HepG2 (cell line): ENCODE data around the gene NCOA5. TPM values are rescaled to one million over a fixed set of nuclear protein-coding genes. Genes with fewer than 3 reads are reported as not detected.

ENCODE experiments used
- CAMTA2 ChIP-seq: sonication (generic); formaldehyde crosslinking; IDR thresholded peaks from 2 replicates; pipeline ENCODE4 v1.4.0; 2020; ENCODE audit warnings: mild to moderate bottlenecking, missing genetic modification reagents, borderline replicate concordance
- ETV6 ChIP-seq: sonication (generic); formaldehyde crosslinking; conservative IDR thresholded peaks from 2 replicates; pipeline ENCODE4 v1.4.0; 2020; ENCODE audit warnings: missing genetic modification reagents
- FOSL2 ChIP-seq: sonication (generic); formaldehyde crosslinking; IDR thresholded peaks from 2 replicates; pipeline ENCODE4 v1.4.0; 2020; ENCODE audit warnings: missing genetic modification reagents
- FOXK1 ChIP-seq: sonication (generic); formaldehyde crosslinking; IDR thresholded peaks from 2 replicates; pipeline ENCODE4 v1.4.0; 2020; ENCODE audit warnings: low read depth, missing genetic modification reagents, borderline replicate concordance
- HDAC1 ChIP-seq: sonication (generic); formaldehyde crosslinking; IDR thresholded peaks from 2 replicates; pipeline ENCODE4 v1.5.1; 2020; ENCODE audit warnings: mild to moderate bottlenecking, missing genetic modification reagents
- HNRNPK ChIP-seq: fragments of 200-400 bp; formaldehyde crosslinking; IDR thresholded peaks from 2 replicates; pipeline ENCODE4 v1.6.1; 2018; ENCODE audit warnings: low read length, low read depth, moderate library complexity, mild to moderate bottlenecking; ENCODE audit not compliant: poor library complexity, severe bottlenecking
- KDM1A ChIP-seq: IDR thresholded peaks from 2 replicates; pipeline ENCODE4 v1.6.1; 2016; ENCODE audit warnings: missing compliant biosample characterization
- NCOA1 ChIP-seq: sonication (generic); formaldehyde crosslinking; IDR thresholded peaks from 2 replicates; pipeline ENCODE4 v1.9.0; 2021; ENCODE audit warnings: missing genetic modification reagents
- NCOA2 ChIP-seq: sonication (generic); formaldehyde crosslinking; IDR thresholded peaks from 2 replicates; pipeline ENCODE4 v1.8.0; 2022; ENCODE audit warnings: inconsistent platforms
- RARA ChIP-seq: IDR thresholded peaks from 2 replicates; pipeline ENCODE4 v1.6.1; 2016; ENCODE audit warnings: missing genetic modification reagents, missing compliant biosample characterization
- RBAK ChIP-seq: sonication (generic); formaldehyde crosslinking; IDR thresholded peaks from 2 replicates; pipeline ENCODE4 v1.5.1; 2020; ENCODE audit warnings: mild to moderate bottlenecking, missing genetic modification reagents
- RBM39 ChIP-seq: fragments of 200-400 bp; formaldehyde crosslinking; IDR thresholded peaks from one replicate; pipeline ENCODE4 v1.6.1; 2018; ENCODE audit warnings: antibody characterized with exemption, mild to moderate bottlenecking, low read depth, low read length; ENCODE audit not compliant: poor library complexity, severe bottlenecking
- TRIM24 ChIP-seq: sonication (generic); formaldehyde crosslinking; IDR thresholded peaks from 2 replicates; pipeline ENCODE4 v1.8.0; 2022; ENCODE audit warnings: mild to moderate bottlenecking, missing genetic modification reagents
- ZNF101 ChIP-seq: sonication (generic); formaldehyde crosslinking; IDR thresholded peaks from 2 replicates; pipeline ENCODE4 v1.4.0; 2020; ENCODE audit warnings: mild to moderate bottlenecking, low read depth, missing genetic modification reagents, borderline replicate concordance
- ZNF207 ChIP-seq: fragments of 450-650 bp; IDR thresholded peaks from 2 replicates; pipeline ENCODE4 v1.6.1; 2016; ENCODE audit warnings: antibody characterized with exemption, borderline replicate concordance
- ZNF235 ChIP-seq: sonication (generic); formaldehyde crosslinking; IDR thresholded peaks from 2 replicates; pipeline ENCODE4 v1.8.1; 2023; ENCODE audit warnings: mild to moderate bottlenecking, missing genetic modification reagents, borderline replicate concordance
- ZNF441 ChIP-seq: sonication (generic); formaldehyde crosslinking; IDR thresholded peaks from 2 replicates; pipeline ENCODE4 v1.7.0; 2021; ENCODE audit warnings: missing genetic modification reagents, borderline replicate concordance
- ZNF672 ChIP-seq: sonication (generic); formaldehyde crosslinking; IDR thresholded peaks from 2 replicates; pipeline ENCODE4 v1.8.1; 2022; ENCODE audit warnings: missing genetic modification reagents
- ZNF891 ChIP-seq: sonication (generic); formaldehyde crosslinking; IDR thresholded peaks from 2 replicates; pipeline ENCODE4 v1.5.0; 2020; ENCODE audit warnings: mild to moderate bottlenecking, missing genetic modification reagents
- polyA plus RNA-seq, 8 experiments: library from polyadenylated mRNA; depleted of rRNA in 3 of 8; stranded (reverse) in 7 of 8; unstranded in 1 of 8; fragments of >200 nt; fragmentation: Illumina TruSeq in 4 of 8; extraction: Trizol in 4 of 8; gene quantifications; 2 replicates each; pipeline versions ENCODE4 v1.2.1 to v1.2.3, GENCODE V29; 2011 to 2016; ENCODE audit warnings: low read depth in 4 of 8, missing spikeins in 1 of 8, mixed read lengths in 1 of 8; ENCODE audit not compliant: insufficient read depth in 1 of 8
- total RNA-seq, 5 experiments: library from RNA; depleted of rRNA; stranded (reverse); fragments of >200 nt; fragmentation: Illumina TruSeq; extraction: Trizol; gene quantifications; 2 replicates each; pipeline ENCODE4 v1.2.3, GENCODE V29; 2016; ENCODE audit warnings: low read depth in 1 of 5
- TF ChIP-seq, protein P1 (sequence below): sonication (generic); formaldehyde crosslinking; IDR thresholded peaks from 2 replicates; pipeline ENCODE4 v1.5.0; 2020; ENCODE audit warnings: mild to moderate bottlenecking, low read depth, missing genetic modification reagents, borderline replicate concordance
- TF ChIP-seq, protein P2 (sequence below): sonication (generic); formaldehyde crosslinking; IDR thresholded peaks from 2 replicates; pipeline ENCODE4 v1.4.0; 2020; ENCODE audit warnings: missing genetic modification reagents, borderline replicate concordance
- TF ChIP-seq, protein P3 (sequence below): sonication (generic); formaldehyde crosslinking; IDR thresholded peaks from 2 replicates; pipeline ENCODE4 v1.4.0; 2020; ENCODE audit warnings: mild to moderate bottlenecking, missing genetic modification reagents

NCOA5 gene
- total and polyA plus RNA-seq, 2 of the 13 experiments (the other 11 are each of a cell fraction or from before 2014, with no cell fraction given) = 16.5 to 28.4 TPM

DNA sequence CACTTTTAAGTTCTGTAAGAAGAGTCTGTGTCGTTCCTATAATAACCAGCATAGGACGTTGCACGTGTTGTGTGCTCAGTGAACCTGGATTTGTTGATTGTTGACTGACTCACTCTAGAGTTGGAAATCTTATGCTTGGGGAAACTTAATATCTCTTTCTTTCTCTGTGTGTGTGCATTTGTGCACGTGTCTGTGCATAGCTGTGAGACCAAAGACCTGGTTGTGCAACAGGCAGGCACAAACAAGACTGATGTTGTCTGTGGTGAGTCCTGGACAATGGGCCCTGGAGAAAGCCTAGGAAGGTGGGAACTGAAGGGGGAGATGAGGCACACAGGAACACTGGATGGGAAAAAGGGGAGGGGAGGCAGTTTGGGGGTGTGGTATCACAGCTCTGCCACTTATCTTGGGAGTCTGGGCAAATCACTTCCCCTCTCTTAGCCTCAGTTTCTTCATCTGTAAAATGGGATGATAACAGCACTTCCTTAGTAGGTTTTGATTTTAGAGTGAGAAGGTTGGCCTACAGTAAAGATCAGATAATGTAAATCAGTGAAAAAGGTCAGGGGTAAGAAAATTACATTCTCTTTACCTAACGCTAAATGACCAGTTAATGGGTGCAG lies 36.8 kb upstream of the NCOA5 start (continued):
- TF ChIP-seq, protein P1, sequence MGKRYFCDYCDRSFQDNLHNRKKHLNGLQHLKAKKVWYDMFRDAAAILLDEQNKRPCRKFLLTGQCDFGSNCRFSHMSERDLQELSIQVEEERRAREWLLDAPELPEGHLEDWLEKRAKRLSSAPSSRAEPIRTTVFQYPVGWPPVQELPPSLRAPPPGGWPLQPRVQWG = no peak
- peak; percentile 14; the same call in 1 of the 2 replicates for TF ChIP-seq FOXK1 (CRISPR knock-in tag)
- no peak for TF ChIP-seq ZNF441 (CRISPR knock-in tag)
- TF ChIP-seq TRIM24 (CRISPR knock-in tag) = peak; percentile 80
- 0 out of 2 replicates have a peak, but pooled peaks have one; percentile 37 for TF ChIP-seq HDAC1 (CRISPR knock-in tag)
- TF ChIP-seq, protein P2, sequence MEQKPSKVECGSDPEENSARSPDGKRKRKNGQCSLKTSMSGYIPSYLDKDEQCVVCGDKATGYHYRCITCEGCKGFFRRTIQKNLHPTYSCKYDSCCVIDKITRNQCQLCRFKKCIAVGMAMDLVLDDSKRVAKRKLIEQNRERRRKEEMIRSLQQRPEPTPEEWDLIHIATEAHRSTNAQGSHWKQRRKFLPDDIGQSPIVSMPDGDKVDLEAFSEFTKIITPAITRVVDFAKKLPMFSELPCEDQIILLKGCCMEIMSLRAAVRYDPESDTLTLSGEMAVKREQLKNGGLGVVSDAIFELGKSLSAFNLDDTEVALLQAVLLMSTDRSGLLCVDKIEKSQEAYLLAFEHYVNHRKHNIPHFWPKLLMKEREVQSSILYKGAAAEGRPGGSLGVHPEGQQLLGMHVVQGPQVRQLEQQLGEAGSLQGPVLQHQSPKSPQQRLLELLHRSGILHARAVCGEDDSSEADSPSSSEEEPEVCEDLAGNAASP (CRISPR knock-in tag) = no peak
- TF ChIP-seq ETV6 (CRISPR knock-in tag) = no peak
- TF ChIP-seq RBM39 = no peak
- no peak for TF ChIP-seq NCOA2 (CRISPR knock-in tag)
- TF ChIP-seq, protein P3, sequence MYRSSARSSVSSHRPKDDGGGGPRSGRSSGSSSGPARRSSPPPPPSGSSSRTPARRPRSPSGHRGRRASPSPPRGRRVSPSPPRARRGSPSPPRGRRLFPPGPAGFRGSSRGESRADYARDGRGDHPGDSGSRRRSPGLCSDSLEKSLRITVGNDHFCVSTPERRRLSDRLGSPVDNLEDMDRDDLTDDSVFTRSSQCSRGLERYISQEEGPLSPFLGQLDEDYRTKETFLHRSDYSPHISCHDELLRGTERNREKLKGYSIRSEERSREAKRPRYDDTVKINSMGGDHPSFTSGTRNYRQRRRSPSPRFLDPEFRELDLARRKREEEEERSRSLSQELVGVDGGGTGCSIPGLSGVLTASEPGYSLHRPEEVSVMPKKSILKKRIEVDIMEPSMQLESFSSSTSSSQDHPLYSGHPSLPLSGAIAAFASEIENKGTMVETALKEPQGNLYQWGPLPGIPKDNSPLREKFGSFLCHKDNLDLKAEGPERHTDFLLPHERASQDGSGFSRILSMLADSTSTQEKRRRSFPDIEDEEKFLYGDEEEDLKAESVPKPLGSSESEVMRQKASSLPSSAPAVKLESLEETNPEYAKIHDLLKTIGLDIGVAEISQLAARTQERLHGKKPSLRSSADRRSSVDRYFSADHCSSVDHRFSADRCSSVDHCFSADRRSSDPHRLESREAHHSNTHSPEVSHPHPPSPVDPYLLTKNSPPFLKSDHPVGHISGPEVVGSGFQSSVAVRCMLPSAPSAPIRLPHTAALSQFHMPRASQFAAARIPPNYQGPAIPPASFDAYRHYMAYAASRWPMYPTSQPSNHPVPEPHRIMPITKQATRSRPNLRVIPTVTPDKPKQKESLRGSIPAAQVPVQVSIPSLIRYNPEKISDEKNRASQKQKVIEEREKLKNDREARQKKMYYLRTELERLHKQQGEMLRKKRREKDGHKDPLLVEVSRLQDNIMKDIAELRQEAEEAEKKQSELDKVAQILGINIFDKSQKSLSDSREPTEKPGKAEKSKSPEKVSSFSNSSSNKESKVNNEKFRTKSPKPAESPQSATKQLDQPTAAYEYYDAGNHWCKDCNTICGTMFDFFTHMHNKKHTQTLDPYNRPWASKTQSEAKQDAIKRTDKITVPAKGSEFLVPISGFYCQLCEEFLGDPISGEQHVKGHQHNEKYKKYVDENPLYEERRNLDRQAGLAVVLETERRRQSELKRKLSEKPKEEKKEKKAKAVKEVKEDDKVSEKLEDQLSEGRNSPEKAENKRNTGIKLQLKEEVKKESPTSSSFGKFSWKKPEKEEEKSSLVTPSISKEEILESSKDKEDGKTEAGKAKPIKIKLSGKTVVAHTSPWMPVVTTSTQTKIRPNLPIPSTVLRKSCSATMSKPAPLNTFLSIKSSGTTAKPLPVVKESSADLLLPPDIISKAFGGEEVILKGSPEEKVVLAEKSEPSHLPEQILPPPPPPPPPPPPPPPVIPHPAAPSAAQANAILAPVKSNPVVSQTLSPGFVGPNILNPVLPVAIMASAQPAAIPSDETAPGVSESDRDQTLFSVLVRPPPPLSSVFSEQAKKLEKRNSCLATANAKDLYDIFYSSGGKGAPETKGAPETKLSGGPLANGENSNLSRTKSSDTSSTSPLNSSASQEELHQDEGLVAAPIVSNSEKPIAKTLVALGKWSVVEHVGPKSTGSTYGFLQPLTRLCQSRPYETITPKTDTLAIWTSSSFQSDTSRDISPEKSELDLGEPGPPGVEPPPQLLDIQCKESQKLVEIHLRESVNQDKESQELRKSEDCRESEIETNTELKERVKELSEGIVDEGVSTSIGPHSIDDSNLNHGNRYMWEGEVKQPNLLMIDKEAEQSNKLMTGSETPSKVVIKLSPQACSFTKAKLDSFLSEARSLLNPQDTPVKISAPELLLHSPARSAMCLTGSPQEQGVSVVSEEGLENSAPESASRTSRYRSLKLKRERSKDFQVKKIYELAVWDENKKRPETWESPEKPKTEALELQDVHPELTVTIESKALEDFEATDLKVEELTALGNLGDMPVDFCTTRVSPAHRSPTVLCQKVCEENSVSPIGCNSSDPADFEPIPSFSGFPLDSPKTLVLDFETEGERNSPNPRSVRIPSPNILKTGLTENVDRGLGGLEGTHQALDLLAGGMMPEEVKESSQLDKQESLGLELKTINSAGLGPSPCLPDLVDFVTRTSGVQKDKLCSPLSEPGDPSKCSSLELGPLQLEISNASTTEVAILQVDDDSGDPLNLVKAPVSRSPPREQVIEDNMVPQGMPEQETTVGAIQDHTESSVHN (CRISPR knock-in tag) = no peak
- no peak for TF ChIP-seq ZNF672 (CRISPR knock-in tag)
- TF ChIP-seq CAMTA2 (CRISPR knock-in tag) = no peak
- TF ChIP-seq ZNF891 (CRISPR knock-in tag) = no peak
- no peak for TF ChIP-seq ZNF207
- TF ChIP-seq KDM1A (CRISPR knock-in tag) = no peak
- peak; percentile 75 for TF ChIP-seq FOSL2 (CRISPR knock-in tag)
- TF ChIP-seq RARA (CRISPR knock-in tag) = no peak
- TF ChIP-seq RBAK (CRISPR knock-in tag) = no peak
- no peak for TF ChIP-seq ZNF235 (CRISPR knock-in tag)
- no peak for TF ChIP-seq ZNF101
- TF ChIP-seq HNRNPK = no peak
- no peak for TF ChIP-seq NCOA1 (CRISPR knock-in tag)
